GM10248 (cell line): ENCODE measurements around the gene KLB.
A peak's percentile ranks its signal among the peaks of the same experiment; 100 is the strongest.
"Not testable (repeated sequence)": the region's sequence is repeated elsewhere in the genome, so short reads cannot be mapped to it uniquely, and the experiment has no call there.

Experiments used
- CTCF ChIA-PET: fragments of 300-600 bp; sonication (Branson Sonifier 250); formaldehyde crosslinking; extraction: SDS; loops from one replicate; lab custom pipeline; 2021; ENCODE audit warnings: antibody characterized with exemption; lab: Yijun Ruan, JAX
- POLR2A ChIA-PET: fragments of 350-650 bp; sonication (Branson Sonifier 250); formaldehyde crosslinking; extraction: SDS; loops from one replicate; lab custom pipeline; 2020; ENCODE audit warnings: antibody characterized with exemption; lab: Yijun Ruan, JAX
- DNase-seq: peaks from one replicate; pipeline ENCODE4 v3.0.0; 2012; ENCODE audit errors: extremely low spot score
- TF ChIP-seq, protein P1 (sequence below): IDR thresholded peaks from 2 replicates; pipeline ENCODE4 v1.5.1; 2012; ENCODE audit warnings: mild to moderate bottlenecking, low read depth; ENCODE audit errors: extremely low read depth, missing control alignments, control extremely low read depth

Gene KLB

DNA sequence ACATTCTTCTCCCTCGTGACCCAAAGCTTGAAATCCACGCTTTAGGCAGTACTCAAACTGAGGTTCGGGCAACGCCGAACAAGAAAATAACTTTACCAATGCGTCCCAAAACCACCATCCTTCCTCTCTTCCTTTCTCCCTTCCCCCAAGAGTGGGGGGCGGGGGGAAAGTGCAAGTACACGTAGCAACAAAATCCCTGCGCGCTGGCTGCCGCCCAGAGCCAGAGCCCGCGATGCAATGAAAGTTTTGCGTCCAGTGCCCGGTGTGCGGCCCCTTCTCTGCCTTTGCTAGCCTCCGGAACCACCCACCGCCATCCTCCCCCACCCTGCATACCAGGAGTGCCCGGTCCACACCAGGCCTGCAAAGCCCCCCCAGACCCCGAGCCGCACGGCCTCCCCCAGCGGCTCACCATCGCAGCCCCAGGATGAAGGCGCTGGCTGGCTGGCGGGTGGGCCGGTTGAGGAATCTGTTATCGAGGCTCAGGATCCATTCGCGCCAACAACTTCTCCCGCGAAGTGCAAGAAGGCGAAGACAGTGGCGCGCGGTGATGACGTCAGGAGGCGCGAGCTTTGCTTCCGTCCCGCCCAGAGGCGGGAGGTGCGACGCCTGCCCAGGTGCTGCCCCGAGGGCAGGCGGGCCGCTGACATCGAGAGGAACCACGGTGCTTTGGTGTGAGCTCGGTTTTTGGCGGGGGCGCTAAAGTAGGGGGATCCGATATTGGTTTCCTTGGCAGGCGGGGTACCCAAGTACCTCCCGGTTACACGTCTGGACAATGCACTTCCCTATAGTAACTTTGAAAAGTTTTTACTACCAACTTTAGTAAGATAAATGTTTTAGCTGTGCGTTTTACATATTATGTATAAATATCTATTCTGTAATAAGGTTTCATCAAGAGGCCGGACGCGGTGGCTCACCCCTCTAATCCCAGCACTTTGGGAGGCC, 40.6 kb upstream of the KLB start, which contains the start of gene RFC1:
Gene RFC1, minus strand, starts transcription at position 533 of the 942 bp plus-strand sequence. Its CDS starts 121 bp downstream, at position 412.
- TF ChIP-seq, protein P1, sequence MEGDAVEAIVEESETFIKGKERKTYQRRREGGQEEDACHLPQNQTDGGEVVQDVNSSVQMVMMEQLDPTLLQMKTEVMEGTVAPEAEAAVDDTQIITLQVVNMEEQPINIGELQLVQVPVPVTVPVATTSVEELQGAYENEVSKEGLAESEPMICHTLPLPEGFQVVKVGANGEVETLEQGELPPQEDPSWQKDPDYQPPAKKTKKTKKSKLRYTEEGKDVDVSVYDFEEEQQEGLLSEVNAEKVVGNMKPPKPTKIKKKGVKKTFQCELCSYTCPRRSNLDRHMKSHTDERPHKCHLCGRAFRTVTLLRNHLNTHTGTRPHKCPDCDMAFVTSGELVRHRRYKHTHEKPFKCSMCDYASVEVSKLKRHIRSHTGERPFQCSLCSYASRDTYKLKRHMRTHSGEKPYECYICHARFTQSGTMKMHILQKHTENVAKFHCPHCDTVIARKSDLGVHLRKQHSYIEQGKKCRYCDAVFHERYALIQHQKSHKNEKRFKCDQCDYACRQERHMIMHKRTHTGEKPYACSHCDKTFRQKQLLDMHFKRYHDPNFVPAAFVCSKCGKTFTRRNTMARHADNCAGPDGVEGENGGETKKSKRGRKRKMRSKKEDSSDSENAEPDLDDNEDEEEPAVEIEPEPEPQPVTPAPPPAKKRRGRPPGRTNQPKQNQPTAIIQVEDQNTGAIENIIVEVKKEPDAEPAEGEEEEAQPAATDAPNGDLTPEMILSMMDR = no peak
- POLR2A ChIA-PET = interaction anchor here (1.0 kb wide), 1 partner anchor 9 kb away, joined by 4 read pairs; no protein-coding TSS in a partner anchor

DNA sequence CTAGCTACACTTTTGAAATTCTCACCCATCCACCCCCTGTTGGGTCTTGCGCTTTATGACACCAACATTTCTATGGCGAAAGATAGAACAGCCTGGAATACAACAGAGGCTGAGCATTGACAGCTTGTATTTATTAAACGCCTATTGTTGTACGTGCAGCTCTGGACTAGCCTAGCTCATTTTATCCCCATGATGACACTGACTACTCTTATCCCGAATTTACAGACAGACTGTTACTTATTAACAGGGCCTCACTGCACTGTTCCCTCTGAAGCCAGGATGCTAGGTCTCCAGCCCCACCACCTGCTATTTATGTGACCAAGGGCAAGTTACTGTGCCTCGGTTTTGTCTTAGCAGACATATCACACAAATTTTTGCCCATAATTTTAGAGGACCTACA, 39.6 kb upstream of the KLB start:
- TF ChIP-seq, protein P1 = no peak
- DNase-seq = no peak
- ChIA-PET CTCF (interaction anchor here (1.0 to 1.8 kb wide), 3 partner anchors 10 to 232 kb away, joined by 3 to 6 read pairs (median 3); no protein-coding TSS in a partner anchor), POLR2A (no interaction called here)

More for the DNA sequence above, 40.6 kb upstream of the KLB start, which contains the start of gene RFC1:
- peak; percentile 91 for DNase-seq
- CTCF ChIA-PET = interaction anchor here (1.1 to 1.8 kb wide), 3 partner anchors 8 to 26 kb away, joined by 3 to 6 read pairs (median 3); no protein-coding TSS in a partner anchor

DNA sequence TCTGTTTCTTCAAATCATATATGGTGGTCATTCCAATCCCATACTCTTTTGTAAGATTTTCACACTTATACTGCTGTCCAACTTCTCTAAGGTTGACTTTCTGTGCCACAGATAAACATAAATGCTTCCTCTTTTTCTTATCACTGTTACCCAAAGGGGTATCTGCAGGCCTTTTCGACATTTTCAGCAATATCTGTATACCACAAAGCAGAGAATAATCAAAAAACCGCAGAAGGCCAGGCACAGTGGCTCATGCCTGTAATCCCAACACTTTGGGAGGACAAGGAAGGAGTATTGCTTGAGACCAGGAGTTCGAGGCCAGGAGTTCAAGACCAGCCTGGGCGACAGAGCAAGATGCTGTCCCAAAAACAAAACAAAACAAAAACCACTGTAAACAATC, 37.4 kb upstream of the KLB start:
- ChIA-PET CTCF (no interaction called here), POLR2A (no interaction called here)
- no peak for DNase-seq
- TF ChIP-seq, protein P1 = no peak

DNA sequence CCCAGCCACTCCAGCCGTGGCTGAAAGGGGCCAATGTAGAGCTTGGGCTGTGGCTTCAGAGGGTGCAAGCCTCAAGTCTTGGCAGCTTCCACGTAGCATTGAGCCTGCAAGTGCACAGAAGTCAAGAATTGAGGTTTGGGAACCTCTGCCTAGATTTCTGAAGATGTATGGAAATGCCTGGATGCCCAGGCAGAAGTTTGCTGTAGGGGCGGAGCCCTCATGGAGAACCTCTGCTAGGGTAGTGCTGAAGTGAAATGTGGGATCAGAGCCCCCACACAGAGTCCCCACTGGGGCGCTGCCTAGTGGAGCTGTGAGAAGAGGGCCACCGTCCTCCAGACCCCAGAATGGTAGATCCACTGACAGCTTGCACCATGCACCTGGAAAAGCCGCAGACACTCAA, 35.5 kb upstream of the KLB start:
- CTCF ChIA-PET = not testable (repeated sequence)

DNA sequence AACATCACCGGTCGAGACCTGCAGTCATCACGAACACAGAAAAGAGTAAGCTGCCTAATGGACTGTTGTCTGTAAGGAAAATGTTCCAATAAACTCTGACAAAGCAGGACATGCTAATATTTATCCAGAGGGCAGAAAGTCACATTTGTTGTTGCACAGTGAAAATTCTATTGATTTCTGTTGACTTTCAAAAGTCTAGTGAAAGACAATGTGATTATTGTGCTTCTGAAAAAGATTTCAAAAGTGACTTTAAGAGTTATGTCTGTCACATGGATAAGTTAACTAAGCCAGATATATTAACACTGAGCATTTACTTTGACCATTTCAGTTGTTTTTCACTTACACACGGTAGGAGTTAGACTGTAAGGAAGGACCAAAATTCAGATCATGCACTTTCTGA, 31.3 kb upstream of the KLB start:
- TF ChIP-seq, protein P1 = no peak
- DNase-seq = no peak
- CTCF ChIA-PET = no interaction called here
- POLR2A ChIA-PET = no interaction called here

More for the DNA sequence above, 35.5 kb upstream of the KLB start:
- DNase-seq, POLR2A ChIA-PET: not testable (repeated sequence)

DNA sequence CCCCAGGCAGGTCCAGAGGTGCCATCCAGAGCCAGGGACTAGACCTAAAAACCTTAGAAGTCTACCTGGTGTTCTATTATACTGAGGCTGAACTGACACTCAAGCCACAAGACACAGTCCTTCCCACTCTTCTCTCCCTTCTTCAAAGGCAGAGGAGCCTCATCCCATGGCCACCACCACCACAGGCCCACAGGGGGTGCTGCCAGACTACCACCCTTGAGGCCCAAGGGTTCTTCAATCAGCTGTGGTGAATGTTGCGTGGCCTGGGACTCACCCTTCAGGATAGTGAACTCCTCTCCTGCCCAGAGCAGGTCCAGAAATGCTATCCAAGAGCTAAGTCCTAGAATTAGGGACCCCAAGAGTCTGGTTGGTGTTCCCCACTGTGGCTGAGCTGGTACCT, 23.0 kb upstream of the KLB start:
- CTCF ChIA-PET = interaction anchor here (0.9 to 1.4 kb wide), 4 partner anchors 12 to 45 kb away, joined by 3 to 5 read pairs (median 4); no protein-coding TSS in a partner anchor
- DNase-seq = no peak
- POLR2A ChIA-PET = no interaction called here
- TF ChIP-seq, protein P1 = no peak

DNA sequence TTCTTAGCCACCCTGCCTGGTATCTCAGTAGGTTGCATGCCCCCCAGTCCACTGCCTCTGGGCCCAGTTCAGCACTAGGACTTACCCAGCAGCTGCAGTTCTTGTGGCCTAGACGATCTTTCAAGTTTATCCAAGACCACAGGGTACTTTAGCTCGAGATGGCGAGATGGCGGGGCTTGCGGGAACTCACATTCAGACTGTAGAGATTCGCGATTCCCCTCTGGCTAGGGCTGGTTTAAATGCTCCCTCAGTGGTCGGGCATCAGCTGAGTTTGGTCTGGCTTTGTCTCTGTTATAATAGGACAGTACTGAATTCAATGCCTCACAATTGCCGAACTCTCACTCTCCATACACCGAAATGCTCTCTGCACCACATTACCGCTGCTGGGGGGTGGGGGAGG, 22.2 kb upstream of the KLB start:
- CTCF ChIA-PET = interaction anchor here (0.9 to 1.6 kb wide), 5 partner anchors 10 to 44 kb away, joined by 3 to 6 read pairs (median 4); no protein-coding TSS in a partner anchor
- no peak for DNase-seq
- POLR2A ChIA-PET = no interaction called here
- TF ChIP-seq, protein P1 = no peak
